HG02884 (cell line): ENCODE data around the gene C1QL2.

Experiments
- ATAC-seq: cut with Tn5 transposase; IDR thresholded peaks from one replicate; pipeline ENCODE4 v1.9.1; 2021; ENCODE audit warnings: mild to moderate bottlenecking, moderate library complexity; ENCODE audit not compliant: unreplicated experiment

C1QL2 gene

DNA sequence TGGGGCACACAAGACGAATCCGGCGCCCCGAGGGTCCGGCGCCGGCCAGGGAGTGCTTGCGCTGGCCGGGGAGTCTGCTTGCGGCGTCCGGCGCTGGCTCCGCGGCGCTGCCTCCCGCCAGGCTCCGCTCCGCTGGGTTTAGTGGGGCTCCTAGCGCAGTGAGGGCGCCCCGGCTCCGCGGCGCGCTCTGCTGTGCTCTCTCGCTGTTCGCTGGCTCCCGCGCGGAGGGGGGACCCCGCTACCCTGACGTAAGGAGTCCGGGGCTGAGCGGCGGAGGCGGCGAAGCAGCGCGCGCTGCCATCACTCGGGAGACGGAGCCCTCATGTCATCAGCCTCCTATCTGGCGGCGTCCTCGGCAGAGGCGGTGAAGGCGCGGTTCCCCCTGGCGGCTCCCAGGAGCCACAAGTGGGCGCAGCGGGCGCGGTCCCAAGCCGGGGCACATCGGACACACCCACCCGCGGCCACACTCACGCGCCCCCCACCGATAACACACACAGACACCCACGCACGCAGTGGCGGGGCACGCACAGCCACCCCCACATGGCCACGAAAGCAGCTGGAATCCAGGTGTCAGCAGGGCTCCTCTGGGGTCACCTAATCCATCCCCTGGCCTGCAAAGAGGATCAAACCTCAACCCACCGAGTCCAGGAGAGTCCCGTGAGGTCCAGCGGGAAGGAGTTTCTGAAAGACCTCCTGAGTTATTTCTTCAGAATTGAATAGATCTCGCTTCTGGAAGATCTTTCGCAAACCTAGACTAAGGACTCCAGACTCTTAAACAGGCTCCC, at the start of gene C1QL2:
C1QL2 (minus strand) TSS at position 189 of the 785 bp plus-strand sequence. CDS start 482 bp downstream, outside the sequence.
- no peak for ATAC-seq

GRCh38 chr2:119207447-119207846, 48.9 kb upstream of the C1QL2 start:
- ATAC-seq = no peak

DNA sequence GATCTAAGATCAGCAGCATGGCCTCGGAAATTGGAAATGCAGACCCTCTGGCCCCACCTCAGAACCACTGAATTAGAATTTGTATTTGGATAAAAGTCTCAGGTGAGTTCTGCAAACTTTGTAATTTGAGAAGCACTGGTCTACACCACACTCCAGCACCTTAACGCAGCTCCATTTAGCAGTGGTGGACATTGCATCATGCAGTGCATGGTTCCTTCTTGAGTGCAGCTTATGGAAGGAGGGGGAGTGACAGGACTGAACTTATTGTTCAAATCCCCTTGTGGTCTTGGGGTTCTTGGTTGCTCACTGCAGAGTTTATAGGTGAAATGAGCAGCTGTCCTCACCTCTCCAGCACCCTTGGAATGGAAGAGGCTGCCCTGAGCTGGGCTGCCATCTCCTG, 47.6 kb upstream of the C1QL2 start:
- no peak for ATAC-seq

- no peak for ATAC-seq
Observed at GRCh38 chr2:119205001-119205706, 46.6 kb upstream of the C1QL2 start.

DNA sequence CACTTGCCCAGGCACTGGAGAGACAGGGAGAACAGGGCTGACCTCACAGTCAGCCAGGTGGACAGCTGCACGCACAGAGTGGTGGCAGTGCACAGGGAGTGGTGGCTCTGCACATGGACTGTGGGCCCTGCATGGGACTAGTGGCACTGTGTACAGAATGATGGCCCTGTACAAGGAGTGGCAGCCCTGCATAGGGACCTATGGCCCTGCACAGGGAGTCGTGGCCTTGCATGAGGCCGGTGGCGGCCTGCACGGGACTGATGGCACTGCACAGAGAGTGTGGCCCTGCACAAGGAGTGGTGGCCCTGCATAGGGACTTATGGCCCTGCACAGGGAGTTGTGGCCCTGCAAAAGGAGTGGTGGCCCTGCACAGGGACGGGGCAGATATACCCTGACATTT, 46.0 kb upstream of the C1QL2 start:
- no peak for ATAC-seq

- ATAC-seq = no peak
Observed at GRCh38 chr2:119202610-119203310, 44.2 kb upstream of the C1QL2 start.

GRCh38 chr2:119201815-119202214, 43.3 kb upstream of the C1QL2 start:
- no peak for ATAC-seq

DNA sequence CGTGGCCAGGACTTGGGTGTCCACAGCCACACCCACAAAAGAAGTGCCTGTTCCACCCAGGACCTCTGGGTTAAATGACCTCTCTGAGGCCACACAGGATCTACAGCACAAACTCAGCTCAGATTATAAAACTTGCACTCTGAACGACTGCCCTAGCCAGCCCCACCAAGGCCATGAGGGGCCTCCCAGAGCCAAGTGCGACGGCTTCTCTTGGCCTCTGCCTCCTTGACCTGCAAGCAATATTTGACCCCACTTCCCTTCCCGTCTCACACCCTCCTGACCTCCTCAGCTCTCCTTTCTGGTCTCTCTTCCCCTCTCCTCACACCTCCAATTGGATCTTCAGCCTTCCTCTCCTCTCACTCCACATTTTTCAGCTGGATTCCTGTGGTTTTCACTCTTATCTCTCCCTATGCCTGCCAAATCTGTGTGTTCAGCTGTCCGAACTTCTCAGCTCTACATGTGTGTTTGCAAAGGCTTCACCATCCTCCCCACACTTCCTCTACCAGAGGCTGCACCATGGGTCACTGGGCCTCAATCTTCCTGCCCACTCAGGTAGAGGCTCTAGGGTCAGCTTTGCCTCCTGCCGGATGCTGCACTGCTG, 39.8 kb upstream of the C1QL2 start:
- ATAC-seq = no peak

- ATAC-seq = no peak
Observed at GRCh38 chr2:119197529-119198239, 39.1 kb upstream of the C1QL2 start.

DNA sequence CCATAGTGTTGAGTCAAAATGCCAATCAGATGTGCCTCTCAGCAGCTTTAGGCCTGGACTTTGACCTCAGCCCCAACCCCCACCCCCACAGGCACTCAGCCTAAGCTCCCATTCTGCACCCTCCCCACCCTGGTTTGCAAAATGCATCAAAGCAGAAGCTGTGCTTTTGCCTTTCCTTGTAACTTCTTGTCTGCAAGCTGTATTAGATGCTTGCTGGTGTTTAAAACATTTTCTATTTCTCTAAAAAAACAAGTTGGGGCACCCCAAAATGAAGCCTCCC, 38.5 kb upstream of the C1QL2 start:
- no peak for ATAC-seq

DNA sequence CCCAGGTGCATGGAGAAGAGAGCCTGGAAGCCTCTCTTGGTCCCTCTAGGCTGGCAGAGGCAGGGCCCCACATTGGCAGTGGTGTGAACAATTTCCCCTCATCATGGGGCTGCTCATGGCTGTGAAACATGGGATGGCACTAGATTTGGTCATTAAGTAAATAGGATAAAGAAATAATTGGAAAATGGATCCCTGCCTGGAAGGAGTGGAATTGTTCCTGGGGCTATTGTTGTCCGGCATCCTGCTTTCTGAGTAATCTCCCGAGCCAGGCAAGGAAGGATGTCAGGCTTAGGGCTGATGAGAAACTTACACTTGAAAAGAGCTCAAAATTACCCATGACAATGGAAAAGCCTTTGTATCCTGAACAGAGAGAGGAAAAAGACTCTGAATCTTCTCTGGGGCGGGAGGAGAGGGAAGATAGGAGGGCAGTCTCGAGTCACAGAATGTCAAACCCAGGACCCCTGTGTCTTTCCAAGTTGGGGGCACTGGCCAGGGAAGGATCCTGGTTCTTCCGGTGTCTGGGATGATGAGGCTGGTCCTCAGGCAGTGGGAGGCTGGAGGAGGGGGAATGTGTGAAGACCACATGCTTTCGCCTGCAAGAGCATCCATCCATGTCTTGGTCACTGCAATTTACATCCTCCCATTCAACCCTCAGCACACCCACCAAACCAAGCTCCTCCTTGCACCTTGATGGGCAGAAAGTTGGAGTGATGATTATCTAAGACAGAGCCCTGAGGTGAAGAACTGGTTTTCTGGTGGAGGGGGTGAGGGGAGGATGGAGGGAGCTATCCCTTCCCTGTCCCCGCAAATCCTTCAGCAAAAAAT, 38.0 kb upstream of the C1QL2 start:
- ATAC-seq = no peak

GRCh38 chr2:119195887-119196286, 37.3 kb upstream of the C1QL2 start:
- ATAC-seq = no peak

- ATAC-seq = no peak
Observed at GRCh38 chr2:119195001-119195400, 36.5 kb upstream of the C1QL2 start.

- ATAC-seq = no peak
Observed at GRCh38 chr2:119192893-119193292, 34.3 kb upstream of the C1QL2 start.

GRCh38 chr2:119190321-119191111, 32.0 kb upstream of the C1QL2 start:
- no peak for ATAC-seq

DNA sequence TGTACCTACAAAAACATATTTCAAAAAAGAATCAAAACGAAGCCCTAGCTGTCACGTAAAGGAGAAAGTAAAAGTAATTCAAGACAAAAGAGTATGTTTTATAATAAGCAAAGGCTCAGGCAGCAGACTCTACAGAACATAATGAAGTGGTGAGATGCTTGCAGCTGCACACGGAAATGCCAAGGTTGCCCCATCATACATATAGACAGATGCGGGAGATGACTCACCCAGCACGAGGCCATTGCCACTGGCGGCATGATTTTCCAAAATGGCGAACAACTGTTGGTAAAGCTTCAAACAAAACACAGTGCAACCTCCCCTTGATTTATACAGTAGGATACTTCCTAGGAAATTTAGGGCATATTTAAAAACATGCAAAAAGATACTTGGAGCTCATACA, 26.0 kb upstream of the C1QL2 start:
- no peak for ATAC-seq

- ATAC-seq = no peak
Observed at GRCh38 chr2:119181791-119182445, 23.4 kb upstream of the C1QL2 start.

- no peak for ATAC-seq
Observed at GRCh38 chr2:119181391-119181790, 22.8 kb upstream of the C1QL2 start.

GRCh38 chr2:119180892-119181291, 22.3 kb upstream of the C1QL2 start:
- ATAC-seq = no peak
